OCI-M1 (cell line): ENCODE measurements around the gene FGD3.
A peak's percentile ranks its signal among the peaks of the same experiment; 100 is the strongest.

Experiments
- DNase-seq: peaks from one replicate; lab custom pipeline; 2025; lab: John Stamatoyannopoulos, UW

FGD3 gene

DNA sequence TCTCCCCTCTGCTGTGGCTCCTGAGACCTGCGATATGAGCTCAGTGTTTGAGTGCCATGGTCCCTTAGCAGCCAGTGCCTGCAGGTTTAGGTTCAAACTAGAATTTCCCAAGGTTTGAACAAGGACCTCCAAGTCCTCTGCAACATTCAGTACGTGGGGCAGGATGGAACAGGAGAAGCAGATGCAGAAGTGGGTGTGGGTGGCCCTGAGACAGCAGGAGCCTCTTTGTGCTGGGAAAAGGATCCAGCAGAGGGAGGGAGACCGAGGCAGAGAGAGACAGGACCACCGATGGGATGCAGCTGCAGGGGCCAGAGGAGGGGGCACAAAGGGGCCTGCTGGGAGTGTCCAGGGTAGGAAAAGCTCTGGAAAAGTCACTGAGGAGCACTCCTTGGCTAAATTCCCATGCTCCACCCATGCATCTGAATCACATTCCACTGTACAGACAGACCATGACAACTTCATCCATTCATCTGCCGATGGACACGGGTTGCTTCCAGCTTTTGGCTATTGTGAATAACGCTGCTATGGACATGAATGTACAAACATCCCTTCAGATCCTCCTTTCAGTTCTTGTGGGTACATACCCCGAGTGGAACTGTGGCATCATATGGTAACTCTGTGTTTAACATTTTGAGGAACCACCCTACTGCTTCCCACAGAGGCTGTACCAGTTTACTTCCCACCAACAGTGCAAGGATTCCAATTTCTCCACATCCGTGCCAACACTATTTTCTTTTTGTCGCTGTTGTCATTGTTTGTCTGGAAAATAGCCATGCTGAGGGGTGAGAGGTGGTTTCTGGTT is 84.5 kb downstream of the FGD3 start:
- no peak for DNase-seq

DNA sequence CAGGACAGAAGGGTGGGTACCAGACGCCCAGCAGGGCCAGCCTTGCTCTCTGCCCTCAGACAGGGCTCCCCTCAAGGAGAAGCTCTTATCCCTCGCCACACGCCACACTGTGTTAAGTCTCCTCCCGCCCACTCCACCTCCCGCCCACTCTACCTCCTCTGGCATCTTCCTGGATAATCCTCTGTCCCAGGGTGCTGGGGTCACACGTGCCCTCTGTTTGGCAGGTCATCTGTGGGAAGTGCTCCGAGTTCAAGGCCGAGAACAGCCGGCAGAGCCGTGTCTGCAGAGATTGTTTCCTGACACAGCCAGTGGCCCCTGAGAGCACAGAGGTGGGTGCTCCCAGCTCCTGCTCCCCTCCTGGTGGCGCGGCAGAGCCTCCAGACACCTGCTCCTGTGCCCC is 85.2 kb downstream of the FGD3 start:
- DNase-seq = no peak

- no peak for DNase-seq
Observed at GRCh38 chr9:93033531-93033930, 86.2 kb downstream of the FGD3 start.

GRCh38 chr9:93035106-93035660 is 87.9 kb downstream of the FGD3 start:
- no peak for DNase-seq

- DNase-seq = no peak
Observed at GRCh38 chr9:93035821-93036351, 88.6 kb downstream of the FGD3 start.

- DNase-seq = no peak
Observed at GRCh38 chr9:93036887-93037475, 89.7 kb downstream of the FGD3 start.

- peak; percentile 39 for DNase-seq
Observed at GRCh38 chr9:93037476-93037971, 90.2 kb downstream of the FGD3 start.

DNA sequence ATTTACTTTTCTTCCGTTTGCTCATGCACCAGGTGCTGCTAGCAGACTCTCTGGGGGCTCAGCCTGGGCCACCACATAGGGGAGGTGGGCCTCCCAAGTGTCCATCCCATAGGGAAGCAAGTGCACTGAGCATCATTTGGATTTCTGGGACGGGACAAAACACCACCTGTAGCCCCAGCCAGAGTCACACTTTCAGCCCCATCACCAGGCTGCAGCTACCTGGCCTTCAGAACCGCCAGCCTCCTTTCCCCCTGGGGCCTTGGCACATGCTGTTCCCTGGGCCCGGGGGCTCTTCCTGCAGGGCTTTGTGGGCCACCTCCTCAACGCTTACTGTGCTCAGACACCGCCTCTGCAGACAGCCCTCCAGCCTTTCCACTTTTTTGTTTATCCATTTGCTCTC is 91.6 kb downstream of the FGD3 start:
- no peak for DNase-seq

GRCh38 chr9:93039456-93039855 is 92.1 kb downstream of the FGD3 start:
- no peak for DNase-seq

GRCh38 chr9:93039976-93040375 is 92.7 kb downstream of the FGD3 start:
- DNase-seq = no peak

- no peak for DNase-seq
Observed at GRCh38 chr9:93040409-93040808, 93.1 kb downstream of the FGD3 start.

DNA sequence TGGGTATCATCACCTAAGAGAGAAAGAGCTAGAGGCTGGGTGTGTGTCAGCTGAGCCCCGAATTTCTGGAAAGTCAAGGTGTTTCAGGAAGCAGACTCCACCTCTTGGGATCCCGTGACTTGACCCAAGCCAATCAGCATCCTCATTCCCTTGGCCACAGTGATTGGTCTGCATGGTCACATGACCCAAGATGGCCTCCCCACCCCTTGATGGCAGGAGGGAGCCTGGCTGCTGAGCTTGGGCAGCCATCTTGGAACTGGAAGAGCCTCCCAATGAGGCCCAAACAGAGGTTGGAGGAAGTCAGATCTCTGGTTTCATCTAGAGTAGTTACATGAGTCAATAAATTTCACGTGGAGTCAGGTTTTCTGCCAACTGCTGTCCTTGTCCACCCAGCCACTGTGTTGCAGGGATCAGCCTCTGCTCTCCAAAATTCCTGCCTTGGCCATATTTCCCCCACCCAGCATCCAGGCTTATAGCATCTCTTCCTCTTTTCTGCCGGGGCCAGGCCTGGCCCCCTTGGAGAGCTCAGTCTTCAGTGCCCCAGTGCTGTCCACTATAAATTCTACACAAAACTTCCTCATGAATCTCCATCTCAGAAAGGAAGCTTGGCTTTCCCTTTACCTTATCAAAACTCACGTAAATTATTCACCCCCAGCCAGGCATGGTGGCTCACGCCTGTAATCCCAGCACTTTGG is 93.9 kb downstream of the FGD3 start:
- peak; percentile 32 for DNase-seq

- peak; percentile 33 for DNase-seq
Observed at GRCh38 chr9:93043122-93043521, 95.8 kb downstream of the FGD3 start.

DNA sequence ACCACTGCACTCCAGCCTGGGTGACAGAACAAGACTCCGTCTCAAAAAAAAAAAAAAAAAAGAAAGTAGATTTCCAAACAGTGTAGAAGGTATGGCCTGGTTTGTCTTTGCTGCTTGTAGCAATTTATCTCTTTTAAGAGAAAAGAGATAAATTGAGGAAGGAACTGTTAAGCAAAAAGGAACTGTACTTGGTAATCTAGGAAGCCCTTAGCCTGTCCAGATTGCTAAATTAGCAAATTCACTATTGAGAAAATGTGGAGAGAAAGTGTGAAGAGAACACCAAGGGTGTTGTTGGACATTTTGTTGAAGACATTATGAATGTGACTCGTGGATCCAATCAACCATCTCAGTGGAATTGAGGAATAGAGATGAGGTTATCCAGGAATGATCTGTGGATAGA is 98.2 kb downstream of the FGD3 start:
- DNase-seq = no peak

GRCh38 chr9:93048566-93049448 is 101.5 kb downstream of the FGD3 start:
- DNase-seq = no peak

GRCh38 chr9:93049491-93049890 is 102.2 kb downstream of the FGD3 start:
- no peak for DNase-seq

DNA sequence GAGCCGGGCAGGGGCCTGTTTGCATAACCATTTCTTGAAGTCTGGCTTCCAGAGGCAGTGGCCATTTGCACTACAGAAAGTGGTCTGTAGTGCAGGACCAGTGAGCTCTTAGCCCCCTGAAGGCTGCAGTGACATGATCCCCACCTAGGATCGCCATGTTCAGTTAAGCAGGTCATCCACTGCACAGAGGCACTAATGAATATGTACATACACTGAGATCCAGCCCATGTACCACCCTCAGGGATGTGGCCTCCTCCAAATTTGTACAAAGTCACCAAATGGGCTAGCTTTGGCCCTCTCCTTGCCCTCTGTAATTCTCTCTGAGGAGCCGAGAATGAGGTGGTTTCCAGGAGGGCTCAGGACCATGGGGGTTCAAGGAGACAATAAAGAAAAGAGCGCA is 102.9 kb downstream of the FGD3 start:
- no peak for DNase-seq

DNA sequence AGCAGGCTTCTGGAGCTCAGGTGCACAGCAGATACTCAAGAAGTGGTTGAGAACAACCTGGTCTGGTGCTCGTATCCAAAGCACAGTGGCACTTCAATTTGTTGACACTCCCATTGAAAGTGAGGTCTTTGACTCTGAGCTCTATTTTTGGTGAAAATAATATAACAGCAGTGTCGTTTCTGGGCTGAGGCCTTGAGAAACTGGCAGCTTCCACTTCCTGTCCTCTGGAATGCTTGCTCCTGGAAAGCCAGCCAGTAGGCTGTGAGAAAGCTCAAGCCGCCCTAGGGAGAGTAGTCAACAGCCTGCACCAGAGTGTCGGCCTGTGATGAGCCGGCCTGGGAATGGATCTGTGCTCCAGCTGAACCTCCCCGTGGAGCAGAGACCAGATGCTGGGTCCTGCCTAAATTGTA is 104.4 kb downstream of the FGD3 start:
- DNase-seq = no peak

DNA sequence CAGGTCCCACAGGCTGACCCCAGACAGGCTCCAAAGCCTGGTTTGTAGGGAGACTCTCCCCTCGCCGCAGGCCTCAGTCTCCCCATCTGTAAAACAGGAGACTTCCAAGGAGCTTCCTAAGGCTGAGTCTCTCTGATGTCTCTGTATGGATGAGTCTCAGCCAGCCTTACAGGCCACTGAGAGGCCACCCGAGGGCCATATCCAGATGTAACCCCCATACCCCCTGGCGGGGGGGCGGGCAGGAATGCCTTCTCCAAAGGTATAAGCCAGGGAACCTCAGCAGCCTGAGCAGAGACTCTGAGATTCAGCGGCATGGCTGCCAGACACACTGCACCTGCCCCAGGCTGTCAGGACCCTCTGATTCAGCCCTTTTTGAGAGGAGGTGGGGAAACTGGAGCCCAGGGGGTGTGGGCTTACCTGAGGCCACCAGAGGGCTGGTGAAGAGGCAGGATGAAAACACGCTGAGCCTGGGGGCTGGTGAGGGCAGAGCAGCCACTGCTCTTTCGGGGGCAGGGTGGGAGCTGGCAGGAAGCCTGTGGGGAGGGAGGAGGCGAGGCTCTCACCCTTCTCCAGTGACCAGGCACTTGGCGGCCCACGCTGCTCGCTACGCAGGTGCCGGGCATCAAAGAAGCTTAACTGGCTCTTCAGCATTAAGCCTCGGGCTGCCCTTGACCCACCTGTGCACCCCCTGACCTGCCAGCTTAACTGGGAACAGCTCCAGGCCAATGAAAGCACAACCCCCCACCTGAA is 105.6 kb downstream of the FGD3 start:
- no peak for DNase-seq

- DNase-seq = no peak
Observed at GRCh38 chr9:93053781-93054331, 106.5 kb downstream of the FGD3 start.
